GM23248 (cell line): Measurements from ENCODE around the gene EXOC6. TPM values are rescaled to one million over a fixed set of nuclear protein-coding genes. Genes with fewer than 3 reads are reported as not detected.

ENCODE experiments used
- DNase-seq: peaks from one replicate; pipeline ENCODE4 v3.0.0-alpha.2; 2015
- H2AFZ ChIP-seq: fragments of 200-600 bp; sonication (generic); 2 replicates; pipeline ENCODE4 v1.6.1; 2016; ENCODE audit warnings: antibody characterized with exemption
- H3F3A ChIP-seq: fragments of 200-600 bp; sonication (generic); 2 replicates; pipeline ENCODE4 v1.6.1; 2016; ENCODE audit warnings: mild to moderate bottlenecking, antibody characterized with exemption, mixed run types; ENCODE audit not compliant: insufficient read depth
- H3K27ac ChIP-seq: fragments of 200-600 bp; sonication (generic); 2 replicates; pipeline ENCODE4 v1.5.1; 2016; ENCODE audit warnings: mild to moderate bottlenecking
- H3K27me3 ChIP-seq: fragments of 200-600 bp; sonication (generic); replicated peaks from 2 replicates; pipeline ENCODE4 v1.6.1; 2016; ENCODE audit warnings: mild to moderate bottlenecking; ENCODE audit not compliant: insufficient read depth
- H3K36me3 ChIP-seq: fragments of 200-600 bp; sonication (generic); 2 replicates; pipeline ENCODE4 v1.6.1; 2016; ENCODE audit warnings: low read depth, mild to moderate bottlenecking
- H3K4me1 ChIP-seq: fragments of 200-600 bp; sonication (generic); 2 replicates; pipeline ENCODE4 v1.6.1; 2016; ENCODE audit warnings: mild to moderate bottlenecking; ENCODE audit not compliant: insufficient read depth
- H3K4me2 ChIP-seq: fragments of 200-600 bp; sonication (generic); one replicate; pipeline ENCODE4 v1.6.1; 2016; ENCODE audit warnings: mild to moderate bottlenecking; ENCODE audit not compliant: unreplicated experiment
- H3K4me3 ChIP-seq: fragments of 200-600 bp; sonication (generic); 2 replicates; pipeline ENCODE4 v1.5.1; 2016; ENCODE audit warnings: mild to moderate bottlenecking
- H3K79me2 ChIP-seq: fragments of 200-600 bp; sonication (generic); 2 replicates; pipeline ENCODE4 v1.6.1; 2016; ENCODE audit warnings: mild to moderate bottlenecking; ENCODE audit not compliant: insufficient read depth
- H3K9ac ChIP-seq: fragments of 200-600 bp; sonication (generic); 2 replicates; pipeline ENCODE4 v1.6.1; 2016; ENCODE audit warnings: mild to moderate bottlenecking
- H3K9me2 ChIP-seq: fragments of 200-600 bp; sonication (generic); 2 replicates; pipeline ENCODE4 v1.6.1; 2016; ENCODE audit warnings: mixed run types, mild to moderate bottlenecking, moderate library complexity; ENCODE audit not compliant: insufficient read depth
- H3K9me3 ChIP-seq: fragments of 200-600 bp; sonication (generic); one replicate; pipeline ENCODE4 v1.6.1; 2017; ENCODE audit warnings: low read depth
- H4K20me1 ChIP-seq: fragments of 200-600 bp; sonication (generic); 2 replicates; pipeline ENCODE4 v1.6.0; 2016; ENCODE audit not compliant: insufficient read depth
- EZH2 ChIP-seq: fragments of 200-600 bp; sonication (generic); IDR thresholded peaks from 2 replicates; pipeline ENCODE4 v1.6.1; 2018; ENCODE audit warnings: antibody characterized with exemption, mild to moderate bottlenecking; ENCODE audit not compliant: insufficient read depth, poor library complexity, severe bottlenecking
- EZH2phosphoT487 ChIP-seq: fragments of 200-600 bp; sonication (generic); IDR thresholded peaks from 2 replicates; pipeline ENCODE4 v1.6.1; 2018; ENCODE audit warnings: antibody characterized with exemption, moderate library complexity, mild to moderate bottlenecking, low read depth; ENCODE audit not compliant: insufficient read depth
- WGBS, 2 experiments: methylation state at CpG; one replicate each; pipeline ENCODE4 v1.1.6; 2015 to 2017; ENCODE audit warnings: low lambda C conversion rate in 2 of 2, low coverage in 1 of 2; ENCODE audit errors: missing lambda C conversion rate in 2 of 2; 5-methylcytosine and 5-hydroxymethylcytosine counted together
- in situ Hi-C: fragments of 300-500 bp; cut with MboI; formaldehyde crosslinking; loops from 2 replicates; pipeline ENCODE4 v1.15.0; 2020
- polyA plus RNA-seq: library from polyadenylated mRNA; unstranded; fragments of >200 nt; fragmentation: Nextera tagmentation; extraction: Ambion mirVana; gene quantifications from 2 replicates; pipeline ENCODE4 v1.2.1, GENCODE V29; 2016
- total RNA-seq: library from RNA; depleted of rRNA; stranded (reverse); fragments of >200 nt; shearing (Covaris generic); gene quantifications from 2 replicates; pipeline ENCODE4 v1.2.3, GENCODE V29; 2014

Gene EXOC6
- total and polyA plus RNA-seq, 2 experiments from 2014 or later, result 2.0 to 3.4 TPM

- TF ChIP-seq EZH2, result no peak
- TF ChIP-seq EZH2phosphoT487, result no peak
- Histone ChIP-seq H3K4me3 (no peak overlapping the region), H3K27ac (no peak overlapping the region), H3K27me3 (no peaks in the 10 kb centered on the region), H4K20me1 (no peaks in the 10 kb centered on the region), H3K36me3 (no peaks in the 10 kb centered on the region), H2AFZ (no peak overlapping the region), H3F3A (peaks cover 19% of the 10 kb centered on the region; the same call in 1 of the 2 replicates), H3K4me2 (no peak overlapping the region), H3K4me1 (peaks cover 12% of the 10 kb centered on the region), H3K9me2 (no peaks in the 10 kb centered on the region), H3K9me3 (no peaks in the 10 kb centered on the region), H3K9ac (no peak overlapping the region), H3K79me2 (no peaks in the 10 kb centered on the region)
- in situ Hi-C loops, result loop anchor here (25.0 kb wide), 1 partner anchor 622 kb away; no protein-coding TSS in a partner anchor
- no peak for DNase-seq
These were observed 42.2 kb downstream of the EXOC6 start for GRCh38 chr10:92890471-92890870.

GRCh38 chr10:92891885-92892690, 43.8 kb downstream of the EXOC6 start:
- peak; percentile 73 for DNase-seq
- H3K9ac ChIP-seq, result no peak overlapping the region
- 59 to 65% methylated on average over 5 of the region's 5 CpGs for WGBS, 2 experiments
- H3F3A ChIP-seq, result peaks cover 19% of the 10 kb centered on the region; the same call in 1 of the 2 replicates
- H3K9me3 ChIP-seq, result no peaks in the 10 kb centered on the region
- H3K4me1 ChIP-seq, result peaks cover 12% of the 10 kb centered on the region
- no peak overlapping the region for H2AFZ ChIP-seq
- TF ChIP-seq EZH2 (no peak), EZH2phosphoT487 (no peak)
- no peaks in the 10 kb centered on the region for H4K20me1 ChIP-seq
- no peaks in the 10 kb centered on the region for H3K9me2 ChIP-seq
- H3K79me2 ChIP-seq, result no peaks in the 10 kb centered on the region
- H3K27me3 ChIP-seq, result no peaks in the 10 kb centered on the region
- in situ Hi-C loops, result loop anchor here (25.0 kb wide), 1 partner anchor 620 kb away; no protein-coding TSS in a partner anchor
- H3K27ac ChIP-seq, result no peak overlapping the region
- H3K4me2 ChIP-seq, result no peak overlapping the region
- no peak overlapping the region for H3K4me3 ChIP-seq
- no peaks in the 10 kb centered on the region for H3K36me3 ChIP-seq

- Histone ChIP-seq H4K20me1 (no peaks in the 10 kb centered on the region), H3K9me3 (no peaks in the 10 kb centered on the region), H3K36me3 (no peaks in the 10 kb centered on the region), H3K27ac (no peak overlapping the region), H3K9me2 (no peaks in the 10 kb centered on the region), H3K27me3 (no peaks in the 10 kb centered on the region), H3K79me2 (no peaks in the 10 kb centered on the region), H3F3A (peaks cover 19% of the 10 kb centered on the region; the same call in 1 of the 2 replicates), H3K4me3 (no peak overlapping the region), H3K9ac (no peak overlapping the region), H2AFZ (no peak overlapping the region), H3K4me2 (no peak overlapping the region), H3K4me1 (peaks cover 12% of the 10 kb centered on the region)
- in situ Hi-C loops, result loop anchor here (25.0 kb wide), 1 partner anchor 620 kb away; no protein-coding TSS in a partner anchor
- no peak for TF ChIP-seq EZH2
- no peak for DNase-seq
- 66 to 70% methylated on average over 3 of the region's 3 CpGs for WGBS, 2 experiments
These were observed 44.4 kb downstream of the EXOC6 start for GRCh38 chr10:92892691-92893054.

- H3K9ac ChIP-seq, result no peak overlapping the region
- no peaks in the 10 kb centered on the region for H3K27me3 ChIP-seq
- H3K4me2 ChIP-seq, result no peak overlapping the region
- H2AFZ ChIP-seq, result no peak overlapping the region
- H3K4me1 ChIP-seq, result peaks cover 12% of the 10 kb centered on the region
- peaks cover 19% of the 10 kb centered on the region; the same call in 1 of the 2 replicates for H3F3A ChIP-seq
- H3K79me2 ChIP-seq, result no peaks in the 10 kb centered on the region
- no peaks in the 10 kb centered on the region for H3K9me3 ChIP-seq
- no peak overlapping the region for H3K4me3 ChIP-seq
- H3K36me3 ChIP-seq, result no peaks in the 10 kb centered on the region
- in situ Hi-C loops, result loop anchor here (25.0 kb wide), 1 partner anchor 618 kb away; no protein-coding TSS in a partner anchor
- H4K20me1 ChIP-seq, result no peaks in the 10 kb centered on the region
- no peak overlapping the region for H3K27ac ChIP-seq
- TF ChIP-seq EZH2phosphoT487 (no peak), EZH2 (no peak)
- no peaks in the 10 kb centered on the region for H3K9me2 ChIP-seq
- no peak for DNase-seq
These were observed 45.8 kb downstream of the EXOC6 start for GRCh38 chr10:92894081-92894655.
